NCI-H2171 (cell line): ENCODE measurements around the gene SAT2.
"Not testable (repeated sequence)": the region's sequence is repeated elsewhere in the genome, so short reads cannot be mapped to it uniquely, and the experiment has no call there.

Experiments used
- DNase-seq: peaks from one replicate; lab custom pipeline; 2025; lab: John Stamatoyannopoulos, UW

The SAT2 gene

GRCh38 chr17:7633093-7633492, 5.5 kb upstream of the SAT2 start:
- no peak for DNase-seq

GRCh38 chr17:7632492-7632894, 4.9 kb upstream of the SAT2 start:
- no peak for DNase-seq

- no peak for DNase-seq
These were observed 4.1 kb upstream of the SAT2 start for GRCh38 chr17:7631398-7632380.

DNA sequence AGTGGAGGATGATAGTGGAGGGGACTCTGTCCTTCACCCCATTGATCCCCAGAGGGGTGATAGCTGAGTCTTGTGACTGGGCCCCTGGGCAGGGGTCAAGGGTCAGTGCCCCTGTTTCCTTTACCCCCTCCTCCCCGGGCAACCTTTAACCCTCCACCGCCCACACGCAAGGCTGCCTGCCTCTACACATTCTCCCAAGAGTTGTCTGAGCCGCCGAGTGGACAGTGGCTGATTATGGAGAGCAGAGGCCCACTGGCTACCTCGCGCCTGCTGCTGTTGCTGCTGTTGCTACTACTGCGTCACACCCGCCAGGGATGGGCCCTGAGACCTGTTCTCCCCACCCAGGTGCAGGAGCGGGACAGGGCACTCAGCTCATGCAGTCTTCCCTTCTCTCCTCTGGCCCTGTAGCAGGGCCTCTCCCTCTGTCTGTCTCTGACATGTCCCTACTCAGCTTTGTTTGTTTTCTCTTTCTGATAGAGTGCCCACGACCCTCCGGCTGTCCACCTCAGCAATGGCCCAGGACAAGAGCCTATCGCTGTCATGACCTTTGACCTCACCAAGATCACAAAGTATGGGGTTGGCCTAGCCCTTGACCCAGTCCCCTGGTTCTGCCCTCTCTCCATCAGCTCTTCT, 2.4 kb upstream of the SAT2 start, which contains the start of gene SHBG:
TSS of gene SHBG (plus strand) at position 197 of the 633 bp plus-strand sequence. CDS start at position 235, 38 bp downstream.
- no peak for DNase-seq

DNA sequence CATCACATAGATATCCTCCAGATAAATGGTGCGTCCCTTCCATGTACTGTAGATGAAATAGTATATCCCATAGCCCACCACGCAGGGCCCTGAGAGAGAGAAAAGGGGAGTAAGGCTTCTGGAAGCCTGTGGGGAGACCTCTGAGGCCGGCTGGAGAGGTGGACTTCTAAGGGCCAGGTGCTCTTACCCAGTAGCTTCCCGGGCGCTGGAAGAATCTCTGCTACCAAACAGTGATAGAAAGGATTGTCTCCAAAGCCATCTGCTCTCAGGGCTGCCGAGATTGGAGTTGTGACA, 718 bp downstream of the SAT2 start:
- DNase-seq: no peak

GRCh38 chr17:7626307-7626706, 1.3 kb downstream of the SAT2 start:
- no peak for DNase-seq

GRCh38 chr17:7625749-7626148, 1.9 kb downstream of the SAT2 start:
- DNase-seq: not testable (repeated sequence)

DNA sequence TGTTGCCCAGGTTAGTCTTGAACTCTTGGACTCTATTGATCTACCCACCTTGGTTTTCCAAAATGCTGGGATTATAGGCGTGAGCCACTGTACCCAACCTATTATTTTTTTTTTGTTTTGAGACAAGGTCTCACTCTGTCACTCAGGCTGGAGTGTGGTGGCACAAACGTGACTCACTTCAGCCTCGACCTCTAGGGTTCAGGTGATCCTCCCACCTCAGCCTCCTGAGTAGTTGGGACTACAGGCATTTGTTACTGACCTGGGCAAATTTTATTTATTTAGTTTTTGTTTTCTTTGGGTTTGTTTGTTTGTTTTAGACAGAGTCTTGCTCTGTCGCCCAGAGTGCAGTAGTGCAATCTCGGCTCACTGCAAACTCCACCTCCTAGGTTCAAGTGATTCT, 4.0 kb downstream of the SAT2 start:
- no peak for DNase-seq

DNA sequence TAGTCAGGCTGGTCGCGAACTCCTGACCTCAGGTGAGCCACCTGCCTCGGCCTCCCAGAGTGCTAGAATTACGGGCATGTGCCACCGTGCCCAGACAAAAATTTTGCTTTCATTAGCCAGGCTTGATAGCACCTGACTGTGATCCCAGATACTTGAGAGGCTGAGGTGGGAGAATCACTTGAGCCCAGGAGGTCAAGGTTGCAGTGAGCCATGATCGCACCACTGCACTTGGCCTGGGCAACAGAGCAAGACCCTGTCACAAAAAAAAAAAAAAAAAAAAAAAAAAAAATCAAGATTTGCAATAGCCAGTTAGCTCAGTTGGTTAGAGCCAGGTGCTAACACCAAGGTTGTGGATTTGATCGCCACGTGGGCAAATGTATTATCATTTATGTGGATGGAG, 6.8 kb downstream of the SAT2 start:
- DNase-seq: no peak

DNA sequence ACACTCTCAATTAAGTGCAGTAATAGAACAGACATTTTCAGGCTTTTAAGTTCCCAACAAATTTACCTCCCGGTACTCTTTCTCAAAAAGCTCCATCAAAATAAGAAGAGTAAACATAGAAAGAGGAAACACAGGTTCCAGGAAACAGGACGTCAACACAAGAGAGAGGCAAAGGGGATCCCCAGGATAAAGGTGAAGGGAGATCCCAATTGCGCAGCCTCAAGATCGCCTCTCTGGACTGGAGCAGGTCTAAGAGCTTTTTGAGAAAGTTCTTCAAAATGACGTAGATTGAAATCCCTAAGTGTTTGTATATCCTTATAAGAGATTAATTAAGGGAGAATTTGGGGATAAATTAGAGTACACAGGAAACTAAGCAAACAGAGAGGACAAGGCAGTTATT, 9.0 kb downstream of the SAT2 start:
- no peak for DNase-seq

GRCh38 chr17:7615265-7615747, 12.3 kb downstream of the SAT2 start:
- no peak for DNase-seq

GRCh38 chr17:7614425-7615264, 13.0 kb downstream of the SAT2 start, which contains the start of gene FXR2:
TSS of gene FXR2 (minus strand) at chr17:7614897. CDS start at chr17:7614532, 365 bp downstream.
- peak; percentile 99 for DNase-seq

- no peak for DNase-seq
These were observed 13.7 kb downstream of the SAT2 start for GRCh38 chr17:7613769-7614424.

DNA sequence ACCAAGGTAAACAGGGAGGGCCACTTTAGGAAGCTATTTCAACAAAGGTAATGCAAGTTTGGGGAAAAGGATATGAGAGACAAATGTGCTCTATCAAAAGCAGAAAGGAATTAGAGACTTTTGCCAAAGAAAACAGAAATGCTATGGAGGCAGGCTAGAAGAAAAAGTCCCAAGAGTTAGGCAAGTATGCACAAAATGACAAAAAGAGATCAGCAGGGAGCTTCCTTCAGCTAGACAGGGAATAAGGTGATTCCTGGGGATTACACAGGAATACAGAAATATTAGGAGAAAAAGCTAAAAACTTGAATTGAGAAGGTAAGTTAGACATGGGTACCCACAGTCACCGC, 15.4 kb downstream of the SAT2 start:
- DNase-seq: no peak

GRCh38 chr17:7611635-7612293, 15.9 kb downstream of the SAT2 start:
- no peak for DNase-seq

DNA sequence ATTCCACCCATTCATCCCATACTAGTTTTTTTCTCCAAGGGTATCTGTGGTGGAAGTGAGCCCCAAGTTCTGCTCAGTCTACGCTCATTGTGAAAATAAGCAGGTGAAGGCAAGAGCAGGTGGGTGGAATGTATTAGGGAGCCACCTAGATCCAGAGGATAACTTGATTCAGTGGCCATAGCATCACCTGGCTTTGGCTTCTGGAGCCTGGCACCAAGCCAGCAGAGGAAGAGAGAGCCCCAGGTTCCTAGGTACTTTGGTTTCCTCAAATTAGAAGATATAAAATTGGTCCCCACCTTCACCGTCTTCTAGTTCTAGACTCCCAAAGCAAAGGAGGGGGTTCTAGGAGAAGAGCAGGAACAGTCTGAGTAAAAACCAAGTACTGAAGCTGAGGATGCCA, 17.0 kb downstream of the SAT2 start:
- DNase-seq: no peak

GRCh38 chr17:7606280-7606679, 21.3 kb downstream of the SAT2 start:
- DNase-seq: no peak

DNA sequence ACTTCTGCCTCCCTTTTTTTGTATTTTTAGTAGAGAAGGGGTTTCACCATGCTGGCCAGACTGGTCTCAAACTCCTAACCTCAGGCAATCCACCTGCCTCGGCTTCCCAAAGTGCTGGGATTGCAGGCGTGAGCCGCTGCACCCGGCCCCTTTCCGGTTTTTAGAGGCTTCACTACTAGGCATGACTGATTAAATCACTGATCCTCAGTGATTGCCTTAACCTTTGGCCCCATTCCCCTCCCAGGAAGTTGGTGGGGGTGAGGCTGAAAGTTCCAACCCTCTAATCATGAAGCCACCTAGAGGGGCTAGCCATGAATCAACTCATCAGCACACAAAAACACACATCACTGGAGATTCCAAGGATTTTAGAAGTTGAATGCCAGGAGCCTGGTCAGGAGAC, 30.1 kb downstream of the SAT2 start:
- not testable (repeated sequence) for DNase-seq

DNA sequence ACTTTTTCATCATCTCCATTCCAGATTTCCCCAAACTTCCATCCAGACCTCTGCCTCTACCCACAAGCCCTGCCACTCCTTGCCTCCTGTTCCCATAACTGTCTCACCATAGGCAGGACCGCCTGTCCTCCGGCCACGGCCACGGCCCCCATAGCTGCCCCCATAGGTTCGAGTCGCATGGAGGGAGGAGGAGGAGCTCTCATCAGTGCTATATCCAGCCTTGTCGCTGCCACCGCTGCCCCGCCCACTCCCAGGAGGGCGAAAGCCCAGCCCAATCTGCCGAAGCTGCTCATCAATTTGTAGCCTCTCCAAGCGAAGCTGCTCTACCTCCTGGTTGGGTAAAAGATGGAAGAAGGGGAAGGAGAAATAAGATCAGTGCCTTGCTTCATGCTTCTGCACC, 34.3 kb downstream of the SAT2 start:
- DNase-seq: no peak

DNA sequence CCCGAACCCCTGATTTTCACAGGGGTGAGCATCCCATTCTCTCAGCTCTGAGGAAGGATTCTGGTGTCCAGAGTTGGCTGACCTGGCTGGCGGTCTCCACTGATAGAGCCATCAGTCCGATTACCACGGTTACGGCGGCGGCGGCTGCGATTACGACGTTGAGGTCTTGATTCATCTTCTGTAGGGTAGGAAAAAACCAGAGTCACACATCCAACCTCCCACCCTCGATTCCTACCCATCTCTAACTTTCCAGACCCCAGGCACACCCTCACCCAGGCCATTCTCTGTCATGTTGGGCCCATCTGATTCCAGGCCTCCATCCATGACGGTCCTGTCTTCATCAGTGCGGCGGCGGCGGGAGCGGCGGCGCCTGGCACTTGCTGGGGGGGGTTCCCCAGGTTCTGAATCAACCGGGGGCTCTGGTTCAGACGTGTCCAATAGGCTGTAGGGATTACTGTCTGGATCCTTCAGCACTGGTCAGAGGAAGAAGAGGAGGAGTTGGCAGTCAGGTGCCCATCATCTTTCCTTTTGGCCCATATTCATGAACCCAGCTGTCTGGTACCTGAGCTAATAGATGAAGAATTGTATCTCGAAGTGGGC, 35.1 kb downstream of the SAT2 start:
- no peak for DNase-seq

- DNase-seq: no peak
These were observed 36.0 kb downstream of the SAT2 start for GRCh38 chr17:7591596-7591995.
